Prostate gland (tissue), 2 donors: Measurements from ENCODE around the gene FBXO9.

ENCODE experiments used
- POLR2A ChIP-seq: fragments of 450-650 bp; IDR thresholded peaks from one replicate; pipeline ENCODE4 v1.6.1; 2016; ENCODE audit warnings: antibody characterized with exemption, mild to moderate bottlenecking
- TF ChIP-seq, protein P1 (sequence below), 4 experiments: fragments of 200-600 bp in 2 of 4; fragments of 450-650 bp in 2 of 4; sonication (generic) in 2 of 4; IDR thresholded peaks; 1 replicate in 3 of 4; 2 replicates in 1 of 4; pipeline ENCODE4 v1.5.1; 2016 to 2019; ENCODE audit warnings: antibody characterized with exemption in 4 of 4, mild to moderate bottlenecking in 2 of 4, moderate library complexity in 2 of 4

DNA sequence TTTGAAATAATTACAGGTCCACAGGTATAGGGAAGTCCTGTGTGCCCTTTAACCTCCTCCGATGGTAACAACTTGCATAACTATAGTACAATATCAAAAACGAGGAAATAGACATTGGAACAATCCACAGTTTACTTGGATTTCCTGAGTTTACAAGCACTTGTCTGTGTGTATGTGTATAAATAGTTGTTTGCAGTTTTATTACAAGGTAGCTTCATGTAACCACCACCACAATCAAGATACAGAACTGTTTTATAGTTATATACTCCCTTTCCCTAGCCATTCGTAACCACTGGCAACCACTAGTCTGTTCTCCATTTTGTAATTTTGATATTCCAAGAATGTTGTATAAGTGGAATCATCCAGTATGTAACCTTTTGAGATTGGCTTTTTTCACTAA is 9.1 kb downstream of the FBXO9 start:
- TF ChIP-seq, protein P1, sequence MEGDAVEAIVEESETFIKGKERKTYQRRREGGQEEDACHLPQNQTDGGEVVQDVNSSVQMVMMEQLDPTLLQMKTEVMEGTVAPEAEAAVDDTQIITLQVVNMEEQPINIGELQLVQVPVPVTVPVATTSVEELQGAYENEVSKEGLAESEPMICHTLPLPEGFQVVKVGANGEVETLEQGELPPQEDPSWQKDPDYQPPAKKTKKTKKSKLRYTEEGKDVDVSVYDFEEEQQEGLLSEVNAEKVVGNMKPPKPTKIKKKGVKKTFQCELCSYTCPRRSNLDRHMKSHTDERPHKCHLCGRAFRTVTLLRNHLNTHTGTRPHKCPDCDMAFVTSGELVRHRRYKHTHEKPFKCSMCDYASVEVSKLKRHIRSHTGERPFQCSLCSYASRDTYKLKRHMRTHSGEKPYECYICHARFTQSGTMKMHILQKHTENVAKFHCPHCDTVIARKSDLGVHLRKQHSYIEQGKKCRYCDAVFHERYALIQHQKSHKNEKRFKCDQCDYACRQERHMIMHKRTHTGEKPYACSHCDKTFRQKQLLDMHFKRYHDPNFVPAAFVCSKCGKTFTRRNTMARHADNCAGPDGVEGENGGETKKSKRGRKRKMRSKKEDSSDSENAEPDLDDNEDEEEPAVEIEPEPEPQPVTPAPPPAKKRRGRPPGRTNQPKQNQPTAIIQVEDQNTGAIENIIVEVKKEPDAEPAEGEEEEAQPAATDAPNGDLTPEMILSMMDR (IDR thresholded peaks at IDR 0.05) = no peak
- no peak for TF ChIP-seq POLR2A
